Retinal pigment epithelial cell (primary cell): ENCODE measurements around the gene IFNL2.
A peak's percentile ranks its signal among the peaks of the same experiment; 100 is the strongest.
"Not testable (repeated sequence)": the region's sequence is repeated elsewhere in the genome, so short reads cannot be mapped to it uniquely, and the experiment has no call there.

Experiments
- DNase-seq: peaks from one replicate; pipeline ENCODE4 v3.0.0-alpha.2; 2010; ENCODE audit warnings: low read depth
- H3K4me3 ChIP-seq: 2 replicates; pipeline ENCODE4 v1.5.1; 2011; ENCODE audit warnings: mild to moderate bottlenecking, low read length, control low read depth, moderate library complexity
- TF ChIP-seq, protein P1 (sequence below): conservative IDR thresholded peaks from 2 replicates; pipeline ENCODE4 v1.5.1; 2011; ENCODE audit warnings: low read depth, low read length, control low read depth, inconsistent platforms

The IFNL2 gene

DNA sequence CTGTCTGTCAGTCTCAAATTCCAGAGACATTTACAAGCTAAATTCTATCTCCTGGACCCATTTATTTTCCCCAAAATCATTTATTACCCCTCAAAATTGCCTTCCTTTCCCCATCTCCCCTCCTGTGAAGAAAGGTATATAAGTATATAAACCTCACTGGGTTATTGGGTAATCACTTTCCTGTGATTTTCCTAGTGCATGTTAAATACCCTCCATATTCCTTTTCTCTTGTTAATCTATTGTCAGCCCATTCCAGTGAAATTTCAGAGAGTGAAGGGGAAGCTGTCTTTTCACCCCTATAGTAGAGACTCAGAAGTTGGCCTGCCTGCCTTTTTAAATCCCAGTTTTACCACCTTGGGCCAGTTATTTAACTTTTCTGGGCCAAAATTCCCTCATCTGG is 37.9 kb downstream of the IFNL2 start:
- DNase-seq: no peak
- TF ChIP-seq, protein P1, sequence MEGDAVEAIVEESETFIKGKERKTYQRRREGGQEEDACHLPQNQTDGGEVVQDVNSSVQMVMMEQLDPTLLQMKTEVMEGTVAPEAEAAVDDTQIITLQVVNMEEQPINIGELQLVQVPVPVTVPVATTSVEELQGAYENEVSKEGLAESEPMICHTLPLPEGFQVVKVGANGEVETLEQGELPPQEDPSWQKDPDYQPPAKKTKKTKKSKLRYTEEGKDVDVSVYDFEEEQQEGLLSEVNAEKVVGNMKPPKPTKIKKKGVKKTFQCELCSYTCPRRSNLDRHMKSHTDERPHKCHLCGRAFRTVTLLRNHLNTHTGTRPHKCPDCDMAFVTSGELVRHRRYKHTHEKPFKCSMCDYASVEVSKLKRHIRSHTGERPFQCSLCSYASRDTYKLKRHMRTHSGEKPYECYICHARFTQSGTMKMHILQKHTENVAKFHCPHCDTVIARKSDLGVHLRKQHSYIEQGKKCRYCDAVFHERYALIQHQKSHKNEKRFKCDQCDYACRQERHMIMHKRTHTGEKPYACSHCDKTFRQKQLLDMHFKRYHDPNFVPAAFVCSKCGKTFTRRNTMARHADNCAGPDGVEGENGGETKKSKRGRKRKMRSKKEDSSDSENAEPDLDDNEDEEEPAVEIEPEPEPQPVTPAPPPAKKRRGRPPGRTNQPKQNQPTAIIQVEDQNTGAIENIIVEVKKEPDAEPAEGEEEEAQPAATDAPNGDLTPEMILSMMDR: no peak

GRCh38 chr19:39307046-39307821 is 39.0 kb downstream of the IFNL2 start:
- TF ChIP-seq, protein P1: no peak
- no peak for DNase-seq
- H3K4me3 ChIP-seq: peak overlapping the region; percentile 21

More for the DNA sequence above, 37.9 kb downstream of the IFNL2 start:
- H3K4me3 ChIP-seq: no peak overlapping the region

DNA sequence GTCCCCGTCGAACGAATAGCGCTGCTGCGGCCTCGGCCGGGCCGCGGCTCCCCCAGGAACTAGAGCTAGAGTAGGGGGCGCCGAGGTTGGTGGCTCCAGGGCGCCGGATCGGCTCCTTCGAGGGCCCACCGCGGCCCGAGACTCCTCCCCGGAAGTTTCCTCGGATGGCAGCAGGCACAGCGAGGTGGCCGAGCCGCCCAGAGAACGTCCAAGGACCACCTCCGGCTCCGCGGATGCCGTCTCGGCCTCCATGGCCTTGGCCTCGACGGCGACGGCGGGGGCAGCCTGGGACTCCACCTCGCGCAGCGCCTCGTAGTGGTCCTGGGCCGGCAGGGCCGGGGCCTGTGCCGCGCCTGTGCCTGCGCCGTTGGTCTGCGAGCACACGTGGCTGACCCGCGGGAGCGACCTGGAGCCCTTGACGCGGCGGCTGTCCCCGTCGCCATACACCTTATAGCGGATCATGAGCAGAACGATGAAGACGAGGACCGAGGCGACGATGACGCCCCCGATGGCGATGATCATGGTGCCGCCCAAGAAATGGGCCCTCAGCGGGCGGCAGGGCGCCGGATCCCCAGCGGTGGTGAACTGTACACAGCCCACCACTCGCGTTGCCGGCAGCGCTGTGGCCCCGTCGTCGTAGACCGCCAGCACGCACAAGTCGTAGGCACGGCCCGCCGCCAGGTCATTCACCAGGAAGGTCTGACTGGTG is 39.8 kb downstream of the IFNL2 start:
- H3K4me3 ChIP-seq: no peak overlapping the region
- TF ChIP-seq, protein P1: no peak
- DNase-seq: no peak

GRCh38 chr19:39308531-39309304 is 40.5 kb downstream of the IFNL2 start:
- DNase-seq: no peak
- H3K4me3 ChIP-seq: no peak overlapping the region
- TF ChIP-seq, protein P1: no peak

- not testable (repeated sequence) for DNase-seq, H3K4me3 ChIP-seq
Observed at GRCh38 chr19:39309305-39309670, 41.1 kb downstream of the IFNL2 start.

DNA sequence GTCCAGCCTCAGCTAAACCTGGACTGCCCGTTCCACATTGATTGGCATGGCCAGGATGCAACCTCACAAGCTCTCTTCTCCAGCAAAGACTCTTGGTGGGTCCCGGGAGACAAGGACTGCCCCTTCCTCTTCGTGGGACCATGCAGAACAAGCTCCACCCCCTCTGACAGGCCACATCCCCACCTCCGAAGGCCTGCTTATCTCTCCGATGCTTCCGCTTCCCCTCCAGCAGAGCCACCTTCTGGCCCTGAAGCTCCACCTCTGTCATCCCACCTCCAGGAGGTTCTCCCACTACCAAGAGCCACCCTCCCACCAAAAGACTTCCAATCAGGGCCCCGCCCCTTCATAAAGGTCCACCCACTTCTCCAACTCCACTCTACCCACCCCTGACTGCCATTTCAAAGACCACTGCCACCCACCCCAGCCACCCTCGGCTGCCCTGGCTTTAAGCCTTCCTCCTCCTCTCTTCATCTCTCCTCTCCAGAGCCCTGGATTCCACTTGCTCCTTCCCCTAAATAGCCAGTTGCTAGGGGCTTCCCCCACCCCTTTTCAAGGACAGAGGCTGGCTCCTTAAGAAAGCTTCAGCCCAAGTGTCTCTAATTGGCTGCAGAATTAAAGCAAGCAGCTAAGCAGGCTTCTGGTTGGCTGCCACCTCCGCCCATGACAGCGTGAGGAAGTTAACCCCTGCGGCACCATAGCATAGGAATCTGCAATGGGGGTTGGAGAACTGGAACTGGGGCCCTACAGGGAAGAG is 42.5 kb downstream of the IFNL2 start:
- H3K4me3 ChIP-seq: no peak overlapping the region
- DNase-seq: no peak
- TF ChIP-seq, protein P1: no peak
